Left ventricle myocardium inferior (tissue), 1 donor: ENCODE measurements around the gene ARSI. TPM values are rescaled to one million over a fixed set of nuclear protein-coding genes. Genes with fewer than 3 reads are reported as not detected.

Experiments used
- DNase-seq: peaks from one replicate; pipeline ENCODE4 v3.0.0-alpha.2; 2020
- H3K27ac ChIP-seq: fragments of 200-600 bp; replicated peaks from 2 replicates; pipeline ENCODE4 v1.8.0; 2021
- H3K27me3 ChIP-seq: fragments of 200-600 bp; 2 replicates; pipeline ENCODE4 v1.8.0; 2021; ENCODE audit warnings: low read depth
- H3K36me3 ChIP-seq: fragments of 200-600 bp; 2 replicates; pipeline ENCODE4 v1.8.0; 2021
- H3K4me1 ChIP-seq: fragments of 200-600 bp; 2 replicates; pipeline ENCODE4 v1.8.0; 2021
- H3K4me3 ChIP-seq: fragments of 200-600 bp; 2 replicates; pipeline ENCODE4 v1.8.0; 2021; ENCODE audit warnings: mild to moderate bottlenecking, moderate library complexity
- H3K9me3 ChIP-seq: fragments of 200-600 bp; replicated peaks from 2 replicates; pipeline ENCODE4 v1.8.0; 2021
- CTCF ChIP-seq: fragments of 200-600 bp; IDR thresholded peaks from 2 replicates; pipeline ENCODE4 v1.8.0; 2021; ENCODE audit warnings: antibody characterized with exemption, mild to moderate bottlenecking, borderline replicate concordance
- intact Hi-C: fragments of 100-400 bp; cut with micrococcal nuclease; formaldehyde crosslinking; loops from one replicate; pipeline ENCODE4 v1.11.0; 2022
- total RNA-seq: library from RNA; stranded (reverse); fragmentation: NEBNext Ultra II Directional; extraction: Animal tissue kit (Norgen Biotek cat#: 25700); gene quantifications from one replicate; pipeline ENCODE4 v1.2.1, GENCODE V29; 2021
- donor health status: DM: no; HTN: yes; CAD: no; lungs with severe emphysema.

Gene ARSI
- total RNA-seq, 1 donor from 2014 or later, result 0.16 TPM

- Histone ChIP-seq H3K27ac (no peak overlapping the region), H3K4me1 (no peaks in the 10 kb centered on the region), H3K36me3 (no peaks in the 10 kb centered on the region), H3K9me3 (no peaks in the 10 kb centered on the region), H3K27me3 (no peaks in the 10 kb centered on the region), H3K4me3 (no peak overlapping the region)
- DNase-seq, result no peak
- intact Hi-C loops, result no loop called here
- no peak for TF ChIP-seq CTCF
Measured at GRCh38 chr5:150327139-150327538, 24.4 kb upstream of the ARSI start.

DNA sequence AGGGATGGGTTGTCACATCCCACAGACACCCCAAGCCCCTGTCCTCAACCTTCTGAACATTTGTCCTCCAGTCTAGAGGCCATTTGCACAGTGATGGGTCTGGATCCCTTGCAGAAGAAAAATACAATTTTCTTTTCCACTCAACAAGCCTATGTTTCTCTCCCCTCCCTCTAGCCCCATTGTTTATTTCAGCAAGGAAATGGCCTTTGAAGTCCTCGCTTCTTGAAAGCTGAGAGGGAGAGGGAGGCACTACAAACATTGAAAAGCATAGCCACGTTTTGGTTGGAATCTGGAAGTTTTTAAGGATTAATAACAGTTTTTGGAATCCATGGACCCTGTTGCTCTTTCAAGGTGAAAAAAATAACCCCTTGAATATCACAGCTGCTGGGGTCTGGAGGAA is 24.0 kb upstream of the ARSI start:
- DNase-seq, result no peak
- H3K4me3 ChIP-seq, result no peak overlapping the region
- no peaks in the 10 kb centered on the region for H3K36me3 ChIP-seq
- intact Hi-C loops, result no loop called here
- H3K4me1 ChIP-seq, result no peaks in the 10 kb centered on the region
- no peak overlapping the region for H3K27ac ChIP-seq
- H3K9me3 ChIP-seq, result no peaks in the 10 kb centered on the region
- H3K27me3 ChIP-seq, result no peaks in the 10 kb centered on the region
- TF ChIP-seq CTCF, result no peak

DNA sequence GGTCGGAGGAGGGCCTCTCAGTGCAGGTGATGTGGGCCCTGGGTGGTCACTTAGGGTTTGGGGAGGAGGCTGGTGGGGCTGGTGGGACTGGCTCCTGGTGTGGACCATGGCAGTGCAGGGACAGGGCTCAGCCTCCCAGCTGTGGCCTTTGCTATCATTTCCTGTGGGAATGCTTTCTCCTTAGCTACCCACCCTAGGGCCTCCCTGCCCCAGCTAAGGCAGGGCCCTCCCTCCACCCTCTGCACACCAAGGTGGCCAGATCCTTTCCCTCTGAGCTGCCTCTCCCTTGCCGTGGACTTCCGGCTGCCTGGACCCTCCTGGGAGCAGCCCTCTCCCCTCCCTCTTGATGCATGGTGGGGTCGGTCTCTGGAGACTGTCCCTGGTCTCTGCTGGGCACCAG is 22.7 kb upstream of the ARSI start:
- Histone ChIP-seq H3K4me3 (no peak overlapping the region), H3K36me3 (no peaks in the 10 kb centered on the region), H3K27me3 (no peaks in the 10 kb centered on the region), H3K9me3 (peaks cover 4% of the 10 kb centered on the region), H3K4me1 (peaks cover 3% of the 10 kb centered on the region), H3K27ac (no peak overlapping the region)
- no peak for TF ChIP-seq CTCF
- intact Hi-C loops, result no loop called here
- DNase-seq, result no peak

DNA sequence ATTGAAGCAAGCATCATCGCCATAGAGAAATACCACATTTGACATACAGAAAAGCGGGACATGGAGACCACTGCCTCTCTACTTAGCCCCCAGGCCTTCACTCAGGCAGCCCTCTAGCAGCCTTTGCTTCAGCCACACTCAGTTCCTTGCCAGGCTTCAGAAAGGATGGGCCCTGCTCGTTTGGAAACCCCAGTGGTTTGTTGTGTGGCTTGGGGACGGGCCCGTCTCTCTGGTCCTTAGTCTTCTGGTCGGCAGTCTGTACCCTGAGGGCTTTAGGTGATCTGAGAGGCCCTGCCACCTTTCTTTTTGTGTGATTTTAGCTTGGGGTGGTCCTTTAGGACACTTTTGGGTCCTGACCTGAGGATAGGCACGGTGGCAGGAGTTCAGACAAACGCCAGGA is 21.1 kb upstream of the ARSI start:
- intact Hi-C loops, result no loop called here
- Histone ChIP-seq H3K4me3 (no peak overlapping the region), H3K27ac (no peak overlapping the region), H3K9me3 (peaks cover 4% of the 10 kb centered on the region), H3K27me3 (no peaks in the 10 kb centered on the region), H3K4me1 (peaks cover 10% of the 10 kb centered on the region), H3K36me3 (no peaks in the 10 kb centered on the region)
- DNase-seq, result no peak
- TF ChIP-seq CTCF, result no peak

DNA sequence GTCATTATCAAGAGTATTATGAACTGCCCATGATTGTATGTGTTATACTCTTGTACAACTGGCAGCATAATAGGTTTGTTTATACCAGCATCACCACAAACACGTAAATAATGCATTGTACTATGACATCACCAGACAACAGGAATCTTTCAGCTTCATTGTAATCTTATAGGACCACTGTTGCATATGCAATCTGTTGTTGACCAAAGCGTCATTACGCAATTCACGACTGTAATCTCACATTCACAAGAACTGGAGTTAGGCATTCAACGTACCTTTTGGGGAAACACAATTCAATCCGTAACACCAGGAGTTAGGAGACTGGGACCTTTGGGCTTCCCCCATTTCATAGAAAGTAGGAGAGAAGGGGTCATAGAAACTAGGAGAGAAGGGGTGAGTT is 20.4 kb upstream of the ARSI start:
- TF ChIP-seq CTCF, result no peak
- no peak for DNase-seq
- no peaks in the 10 kb centered on the region for H3K27me3 ChIP-seq
- no peak overlapping the region for H3K27ac ChIP-seq
- intact Hi-C loops, result no loop called here
- no peak overlapping the region for H3K4me3 ChIP-seq
- H3K4me1 ChIP-seq, result peaks cover 10% of the 10 kb centered on the region
- no peaks in the 10 kb centered on the region for H3K36me3 ChIP-seq
- H3K9me3 ChIP-seq, result peaks cover 4% of the 10 kb centered on the region

- peaks cover 4% of the 10 kb centered on the region for H3K9me3 ChIP-seq
- no peak overlapping the region for H3K27ac ChIP-seq
- no peak for DNase-seq
- TF ChIP-seq CTCF, result no peak
- no peaks in the 10 kb centered on the region for H3K27me3 ChIP-seq
- H3K4me3 ChIP-seq, result no peak overlapping the region
- no peaks in the 10 kb centered on the region for H3K36me3 ChIP-seq
- peaks cover 10% of the 10 kb centered on the region for H3K4me1 ChIP-seq
- intact Hi-C loops, result no loop called here
Measured at GRCh38 chr5:150322202-150322601, 19.5 kb upstream of the ARSI start.
